Subcutaneous abdominal adipose tissue (tissue), 5 donors: ENCODE measurements around the gene HPSE2.

ENCODE experiments used
- H3K27ac ChIP-seq: one replicate; pipeline ENCODE4 v1.7.0; 2013; ENCODE audit warnings: low read depth, mild to moderate bottlenecking, inconsistent platforms, low read length, moderate library complexity
- H3K27me3 ChIP-seq, 5 donors: one replicate each; pipeline ENCODE4 v1.7.0; 2013; ENCODE audit warnings: low read length in 5 of 5, inconsistent platforms in 1 of 5; ENCODE audit not compliant: control insufficient read depth in 5 of 5, insufficient read depth in 4 of 5
- H3K36me3 ChIP-seq, 5 donors: one replicate each; pipeline ENCODE4 v1.7.0; 2013; ENCODE audit warnings: low read length in 5 of 5; ENCODE audit not compliant: control insufficient read depth in 5 of 5, insufficient read depth in 5 of 5
- H3K4me1 ChIP-seq, 5 donors: one replicate each; pipeline ENCODE4 v1.7.0; 2013; ENCODE audit warnings: low read length in 5 of 5, mild to moderate bottlenecking in 3 of 5, moderate library complexity in 1 of 5; ENCODE audit not compliant: control insufficient read depth in 5 of 5, insufficient read depth in 5 of 5
- H3K4me3 ChIP-seq, 5 donors: one replicate each; pipeline ENCODE4 v1.7.0; 2013; ENCODE audit warnings: low read length in 5 of 5, low read depth in 1 of 5
- H3K9ac ChIP-seq, 5 donors: one replicate each; pipeline ENCODE4 v1.7.0; 2013; ENCODE audit warnings: low read length in 5 of 5, mild to moderate bottlenecking in 4 of 5, moderate library complexity in 3 of 5
- H3K9me3 ChIP-seq, 5 donors: one replicate each; pipeline ENCODE4 v1.7.0; 2013; ENCODE audit warnings: low read length in 5 of 5; ENCODE audit not compliant: control insufficient read depth in 5 of 5
- donor health status: healthy.
- donor health status: healthy.
- donor health status: healthy.
- donor health status: healthy.
- donor health status: healthy.

Gene HPSE2

DNA sequence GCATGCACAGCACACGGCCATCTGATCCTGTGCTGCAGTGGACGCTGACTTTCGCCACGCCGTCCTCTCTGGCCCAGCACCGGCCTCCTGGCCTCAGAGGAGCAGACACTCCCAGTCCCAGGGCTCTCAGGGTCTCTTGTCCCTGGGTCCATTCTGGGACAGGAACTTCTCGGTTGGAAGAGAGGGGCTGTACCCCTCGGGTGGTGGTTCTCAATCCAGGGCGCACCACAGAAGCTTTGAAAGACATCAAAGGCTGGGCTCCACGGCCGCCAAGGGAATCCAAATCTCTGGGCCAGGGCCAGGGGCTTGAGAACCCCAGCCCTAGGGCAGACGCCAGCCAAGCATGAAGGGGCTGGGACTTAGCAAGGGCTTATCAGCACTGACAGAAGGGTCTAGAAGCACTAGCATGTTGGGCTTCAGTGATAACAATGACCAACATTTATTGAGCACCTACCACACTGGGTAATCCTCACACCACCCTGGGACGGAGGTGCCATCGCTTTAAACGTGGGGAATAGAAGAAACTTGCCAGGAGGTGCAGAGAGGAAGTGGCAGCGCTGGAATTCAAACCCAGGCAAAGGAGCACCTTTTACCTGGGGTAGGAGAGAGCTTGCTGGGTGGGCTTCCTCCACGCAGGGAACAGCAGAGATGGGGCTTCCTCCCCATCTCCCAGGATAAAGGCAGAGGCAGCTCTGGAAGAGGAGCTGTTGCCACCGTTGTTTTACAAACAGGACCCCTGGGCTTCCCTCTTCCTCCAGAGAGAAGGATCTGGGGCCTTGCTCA, 818.9 kb downstream of the HPSE2 start:
- peaks cover 5 to 37% (median 27%) of the 10 kb centered on the region in 5 donors for H3K4me1 ChIP-seq
- peaks cover 6 to 55% (median 45%) of the 10 kb centered on the region in 5 donors for H3K36me3 ChIP-seq
- no peaks in the 10 kb centered on the region for H3K9me3 ChIP-seq
- H3K4me3 ChIP-seq = no peak overlapping the region
- H3K27ac ChIP-seq = no peak overlapping the region
- no peaks in the 10 kb centered on the region for H3K27me3 ChIP-seq
- H3K9ac ChIP-seq = no peak overlapping the region

DNA sequence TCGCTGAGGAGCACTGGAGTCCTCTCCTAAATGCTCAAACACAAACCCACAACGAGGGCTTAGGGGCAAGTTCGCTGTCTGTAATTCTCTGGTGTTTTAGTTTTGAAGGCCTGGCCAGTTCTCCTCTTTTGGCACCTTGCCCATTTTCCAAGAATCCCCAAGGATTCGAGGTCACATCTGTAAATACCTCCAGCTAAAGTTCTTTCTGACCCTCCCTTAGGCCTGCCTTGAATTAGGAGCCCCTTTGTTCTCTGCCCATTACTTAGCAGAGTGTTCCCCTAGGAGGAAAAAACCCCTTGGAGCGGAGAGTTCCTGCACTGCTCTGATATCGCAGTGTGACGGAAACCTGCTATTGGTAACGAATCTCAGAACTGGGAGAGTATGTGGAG, 819.9 kb downstream of the HPSE2 start:
- Histone ChIP-seq H3K36me3 (peaks cover 0 to 50% (median 44%) of the 10 kb centered on the region in 5 donors), H3K9ac (no peak overlapping the region)

DNA sequence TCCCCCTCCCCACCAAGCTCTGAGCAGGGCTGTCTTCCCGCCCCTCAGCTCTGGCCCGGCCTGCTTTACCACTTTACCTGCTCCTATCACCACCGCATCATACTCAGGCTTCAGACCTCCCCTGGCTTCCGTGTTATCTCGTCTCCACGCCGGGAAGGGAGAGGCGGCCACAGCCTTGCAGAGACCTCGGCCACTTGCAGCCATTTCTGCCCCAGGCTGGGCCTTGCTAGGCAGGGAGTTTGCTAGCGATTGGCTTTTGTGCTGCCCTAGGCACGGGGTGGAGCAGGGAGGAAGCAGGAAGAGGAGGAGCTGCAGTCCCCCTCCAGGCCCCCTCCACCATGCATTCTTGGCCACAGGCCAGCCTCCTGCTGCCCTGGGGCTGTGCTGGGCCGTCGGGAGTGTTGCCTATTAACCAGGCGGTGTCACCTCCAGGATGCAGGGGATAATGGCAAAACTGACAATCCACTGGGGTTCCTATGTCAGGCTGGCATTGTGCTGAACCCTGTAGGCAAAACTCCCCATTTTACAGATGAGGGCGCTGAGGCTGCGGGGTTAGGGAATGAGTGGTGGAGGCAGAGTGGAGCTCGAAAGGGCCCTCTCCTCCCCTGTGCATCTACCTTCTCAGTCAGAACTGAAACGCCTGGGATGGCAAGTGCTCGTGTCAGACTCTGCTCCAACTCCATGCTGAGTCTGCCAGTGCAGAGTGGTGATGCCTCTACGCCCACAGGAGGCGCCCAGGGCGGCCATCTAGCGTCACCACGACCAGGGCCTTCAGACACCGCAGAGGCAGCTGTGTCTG, 820.5 kb downstream of the HPSE2 start, which contains the start of gene PYROXD2:
TSS of gene PYROXD2 (minus strand) at position 251 of the 799 bp plus-strand sequence. CDS start at position 204, 47 bp downstream.
- Histone ChIP-seq H3K9ac (peak within 1 kb of the TSS; percentile 54 to 87 (median 70)), H3K27ac (peak within 1 kb of the TSS; percentile 69), H3K4me3 (peak within 1 kb of the TSS; percentile 65 to 91 (median 85)), H3K36me3 (peaks cover 0 to 50% (median 47%) of the 10 kb centered on the region in 5 donors), H3K27me3 (no peaks in the 10 kb centered on the region), H3K9me3 (no peaks in the 10 kb centered on the region), H3K4me1 (peaks cover 6 to 41% (median 30%) of the 10 kb centered on the region in 5 donors)

More for the DNA sequence above, 819.9 kb downstream of the HPSE2 start:
- Histone ChIP-seq H3K27ac (peak overlapping the region; percentile 69), H3K9me3 (no peaks in the 10 kb centered on the region), H3K4me1 (peaks cover 6 to 41% (median 30%) of the 10 kb centered on the region in 5 donors), H3K27me3 (no peaks in the 10 kb centered on the region), H3K4me3 (no peak overlapping the region)

DNA sequence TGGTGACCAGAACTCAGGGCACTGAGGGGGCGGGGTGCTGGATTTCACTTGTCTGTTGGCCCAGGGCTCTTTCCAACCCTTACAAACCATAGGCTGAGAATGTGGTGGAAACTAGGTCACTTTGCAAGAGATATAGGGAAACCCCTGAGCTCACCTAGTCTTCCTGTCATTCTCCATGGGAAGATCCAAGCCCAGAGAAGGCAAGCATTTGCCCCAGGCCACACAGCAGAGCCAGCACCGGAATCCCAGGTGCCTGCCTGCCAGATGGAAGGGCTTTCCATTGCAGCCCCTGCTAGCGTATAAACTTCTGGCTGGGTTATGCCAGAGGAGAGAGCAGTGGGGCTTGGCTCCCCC, 821.1 kb downstream of the HPSE2 start:
- Histone ChIP-seq H3K27ac (peak overlapping the region; percentile 69), H3K4me1 (peaks cover 4 to 41% (median 30%) of the 10 kb centered on the region in 5 donors), H3K9ac (peak overlapping the region; percentile 54 to 87 (median 70)), H3K9me3 (no peaks in the 10 kb centered on the region), H3K27me3 (no peaks in the 10 kb centered on the region), H3K36me3 (peaks cover 0 to 44% (median 41%) of the 10 kb centered on the region in 5 donors), H3K4me3 (peak overlapping the region; percentile 65 to 91 (median 85))

DNA sequence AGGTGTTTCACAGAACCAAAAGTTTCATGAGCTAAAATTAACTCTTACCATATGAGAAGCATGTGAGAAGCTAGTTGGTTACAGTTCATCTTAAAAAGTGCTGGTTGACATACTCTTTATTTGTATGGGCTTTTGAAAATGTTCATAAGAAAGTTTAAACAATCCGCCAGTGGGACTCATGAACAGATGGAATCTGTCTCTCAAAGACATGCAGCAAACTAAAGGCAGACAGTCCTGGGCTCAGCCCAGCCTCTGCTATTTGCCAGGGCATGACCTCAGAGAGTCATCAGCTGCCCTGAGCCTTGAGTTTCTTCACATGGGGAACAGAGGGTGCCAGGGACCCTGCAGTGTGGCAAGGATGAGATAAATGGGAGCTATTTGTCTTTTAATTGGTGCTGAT, 823.9 kb downstream of the HPSE2 start:
- Histone ChIP-seq H3K9me3 (no peaks in the 10 kb centered on the region), H3K27me3 (no peaks in the 10 kb centered on the region), H3K4me3 (no peak overlapping the region), H3K4me1 (peaks cover 4 to 46% (median 33%) of the 10 kb centered on the region in 5 donors), H3K36me3 (peaks cover 0 to 16% (median 14%) of the 10 kb centered on the region in 5 donors), H3K9ac (peak overlapping the region in 1 of 5 donors; percentile 7), H3K27ac (no peak overlapping the region)

DNA sequence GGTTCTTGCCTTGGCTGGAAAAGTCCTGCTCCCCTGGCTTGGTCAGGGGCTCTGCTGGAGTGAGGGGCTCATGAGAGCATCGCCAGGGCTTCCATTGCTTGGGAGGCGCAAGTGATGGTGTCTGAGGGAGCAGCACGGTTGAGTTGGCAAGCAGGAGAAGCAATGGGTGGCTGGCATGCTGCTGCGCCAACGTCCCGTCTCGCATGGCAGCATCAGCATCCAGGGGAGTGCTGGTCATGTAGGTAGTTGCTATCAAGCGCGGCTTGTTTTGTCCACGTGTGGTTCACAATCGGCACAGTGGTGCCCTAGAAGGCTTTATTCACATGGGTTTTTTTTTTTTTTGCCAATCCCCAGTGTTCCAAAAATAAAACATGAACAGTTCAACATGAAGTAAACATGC, 824.5 kb downstream of the HPSE2 start:
- no peak overlapping the region for H3K4me3 ChIP-seq
- peaks cover 4 to 48% (median 35%) of the 10 kb centered on the region in 5 donors for H3K4me1 ChIP-seq
- no peaks in the 10 kb centered on the region for H3K9me3 ChIP-seq
- H3K9ac ChIP-seq = no peak overlapping the region
- no peak overlapping the region for H3K27ac ChIP-seq
- H3K36me3 ChIP-seq = peaks cover 0 to 10% (median 8%) of the 10 kb centered on the region in 5 donors
- H3K27me3 ChIP-seq = no peaks in the 10 kb centered on the region

DNA sequence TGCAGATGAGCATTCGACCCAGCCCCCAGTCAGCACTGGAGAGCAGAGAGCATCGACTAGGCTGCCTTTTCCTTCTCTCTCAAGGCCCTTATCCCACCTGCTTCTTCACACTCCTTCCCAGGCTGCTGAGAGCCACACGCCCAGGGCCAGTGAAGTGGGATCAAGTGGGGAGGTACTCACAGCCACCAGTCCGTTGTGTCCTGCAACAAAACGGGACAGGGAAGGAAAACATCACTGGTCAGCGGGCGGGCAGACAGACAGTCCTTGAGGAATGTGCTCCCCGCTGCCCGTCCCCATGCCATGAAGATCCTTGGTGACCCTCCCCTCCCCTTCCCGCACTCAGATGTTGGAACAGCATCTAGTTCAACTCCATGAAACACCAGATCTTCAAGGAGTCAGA, 824.9 kb downstream of the HPSE2 start:
- Histone ChIP-seq H3K9ac (no peak overlapping the region), H3K27me3 (no peaks in the 10 kb centered on the region), H3K36me3 (peaks cover 0 to 10% (median 8%) of the 10 kb centered on the region in 5 donors), H3K9me3 (no peaks in the 10 kb centered on the region), H3K4me3 (no peak overlapping the region), H3K4me1 (peaks cover 2 to 46% (median 32%) of the 10 kb centered on the region in 5 donors), H3K27ac (no peak overlapping the region)

DNA sequence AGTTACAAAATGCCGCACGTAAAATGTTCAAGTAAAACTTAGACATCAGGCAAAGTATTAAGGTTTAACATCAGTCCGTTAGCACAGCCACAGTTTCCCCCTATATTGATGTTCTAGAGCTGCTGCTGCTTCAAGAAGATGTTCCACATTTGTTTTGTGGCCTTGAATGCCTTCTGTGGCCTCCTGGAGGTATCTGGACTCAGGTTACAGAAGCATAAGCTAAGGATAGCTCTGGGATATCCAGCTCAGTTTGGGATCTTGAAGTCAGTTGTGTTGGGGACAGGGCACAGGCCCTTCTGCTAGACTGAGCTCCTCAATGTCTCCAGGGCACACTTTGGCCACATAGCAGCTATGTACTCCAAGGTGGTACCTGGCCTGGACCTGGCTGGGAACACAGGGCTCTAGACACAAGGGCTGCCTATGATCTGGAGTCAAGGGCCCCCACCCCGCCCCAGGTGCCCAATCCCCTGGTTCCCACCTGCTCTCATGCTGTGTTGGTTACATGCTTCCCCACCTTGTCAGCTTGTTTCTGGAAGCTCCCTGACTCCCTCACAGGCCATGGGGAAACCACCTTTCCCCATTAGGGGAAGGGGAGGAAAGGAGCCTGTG, 825.4 kb downstream of the HPSE2 start:
- H3K27me3 ChIP-seq = no peaks in the 10 kb centered on the region
- H3K9ac ChIP-seq = no peak overlapping the region
- no peak overlapping the region for H3K4me3 ChIP-seq
- H3K27ac ChIP-seq = no peak overlapping the region
- peaks cover 2 to 42% (median 28%) of the 10 kb centered on the region in 5 donors for H3K4me1 ChIP-seq
- no peaks in the 10 kb centered on the region for H3K9me3 ChIP-seq
- peaks cover 0 to 14% (median 8%) of the 10 kb centered on the region in 5 donors for H3K36me3 ChIP-seq

DNA sequence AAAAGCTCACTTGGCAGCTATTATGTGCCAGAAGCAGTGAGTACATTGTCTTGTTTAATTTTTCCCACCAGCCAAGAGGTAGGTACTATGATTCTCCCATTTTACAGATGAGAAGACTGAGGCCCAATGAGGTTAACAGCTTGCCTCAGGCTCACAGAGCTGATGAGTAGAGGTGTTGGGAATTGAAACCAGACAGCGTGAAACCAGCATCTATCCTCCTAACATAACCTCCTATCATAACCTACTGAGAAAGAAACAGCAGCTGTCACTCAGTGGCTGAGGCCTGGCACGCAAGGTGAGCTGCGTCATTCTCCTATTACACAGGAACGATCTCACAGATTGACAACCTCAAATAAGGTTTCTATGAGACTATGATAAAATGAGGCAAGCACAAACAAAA, 826.9 kb downstream of the HPSE2 start:
- Histone ChIP-seq H3K36me3 (peaks cover 0 to 15% (median 8%) of the 10 kb centered on the region in 5 donors), H3K9ac (no peak overlapping the region)

More for the DNA sequence above, 826.9 kb downstream of the HPSE2 start:
- Histone ChIP-seq H3K9me3 (no peaks in the 10 kb centered on the region), H3K27ac (no peak overlapping the region), H3K27me3 (no peaks in the 10 kb centered on the region), H3K4me1 (peaks cover 2 to 42% (median 28%) of the 10 kb centered on the region in 5 donors), H3K4me3 (no peak overlapping the region)
